Endothelial cell of umbilical vein (primary cell): Measurements from ENCODE around the gene GNA12. TPM values are rescaled to one million over a fixed set of nuclear protein-coding genes. Genes with fewer than 3 reads are reported as not detected.

Experiments
- BruUV-seq: library from RNA; stranded (reverse); fragments of 400-500 nt; replicated peaks from 2 replicates; lab custom pipeline; 2021; lab: Mats Ljungman, UMichigan
- CTCF ChIA-PET: fragments of 300-600, 350-600 bp; sonication (Branson Sonifier 250); formaldehyde crosslinking; loops from one replicate; lab custom pipeline; 2021; ENCODE audit warnings: antibody characterized with exemption, inconsistent platforms; lab: Charles Lee
- POLR2A ChIA-PET: fragments of 300-600, 350-600 bp; sonication (Branson Sonifier 250); formaldehyde crosslinking; loops from one replicate; lab custom pipeline; 2021; ENCODE audit warnings: antibody characterized with exemption, inconsistent platforms; lab: Charles Lee
- DNase-seq: peaks from one replicate; pipeline ENCODE4 v3.0.0-alpha.2; 2011; ENCODE audit warnings: low read depth, low spot score
- FAIRE-seq: peaks from 2 replicates; lab custom pipeline; 2011; peaks lifted over from hg19 to GRCh38; lab: Jason Lieb, UNC
- H2AFZ ChIP-seq: 2 replicates; pipeline ENCODE4 v1.6.0; 2012; ENCODE audit warnings: low read depth, low read length, control low read depth, inconsistent platforms
- H3K27ac ChIP-seq: 2 replicates; pipeline ENCODE4 v1.5.1; 2011; ENCODE audit warnings: low read depth, mild to moderate bottlenecking, control low read depth, low read length, moderate library complexity; ENCODE audit not compliant: insufficient read depth
- H3K27me3 ChIP-seq, 2 experiments: 2 replicates each; pipeline versions ENCODE4 v1.6.0 to v1.6.1; 2011; ENCODE audit warnings: low read length in 2 of 2, mixed read lengths in 1 of 2; ENCODE audit not compliant: control insufficient read depth in 2 of 2, insufficient read depth in 2 of 2
- H3K36me3 ChIP-seq, 2 experiments: 2 replicates in 1 of 2; 3 replicates in 1 of 2; pipeline ENCODE4 v1.5.1; 2011; ENCODE audit warnings: low read length in 2 of 2, mild to moderate bottlenecking in 1 of 2, moderate library complexity in 1 of 2; ENCODE audit not compliant: control insufficient read depth in 2 of 2, insufficient read depth in 2 of 2; ENCODE audit errors: extremely low read depth in 1 of 2
- H3K4me1 ChIP-seq: 3 replicates; pipeline ENCODE4 v1.5.1; 2011; ENCODE audit warnings: mild to moderate bottlenecking, low read length; ENCODE audit not compliant: control insufficient read depth, insufficient read depth; ENCODE audit errors: extremely low read depth
- H3K4me2 ChIP-seq: 2 replicates; pipeline ENCODE4 v1.6.1; 2011; ENCODE audit warnings: low read length, control low read depth, mixed read lengths; ENCODE audit not compliant: insufficient read depth
- H3K4me3 ChIP-seq, 3 experiments: fragments of 200-600 bp in 1 of 3; sonication (generic), shearing (Covaris generic) in 1 of 3; replicated peaks in 1 of 3; 2 replicates each; pipeline ENCODE4 v1.5.1; 2011 to 2016; ENCODE audit warnings: control low read depth in 3 of 3, low read length in 3 of 3, mild to moderate bottlenecking in 2 of 3, inconsistent platforms in 1 of 3, low read depth in 1 of 3, moderate library complexity in 1 of 3; ENCODE audit not compliant: insufficient read depth in 1 of 3
- H3K79me2 ChIP-seq: 2 replicates; pipeline ENCODE4 v1.6.0; 2012; ENCODE audit warnings: low read length, inconsistent platforms; ENCODE audit not compliant: control insufficient read depth, insufficient read depth
- H3K9ac ChIP-seq: replicated peaks from 2 replicates; pipeline ENCODE3; 2011; ENCODE audit warnings: low read length, control low read depth; ENCODE audit not compliant: insufficient read depth; ENCODE audit errors: extremely low read depth
- H3K9me1 ChIP-seq: replicated peaks from 3 replicates; pipeline ENCODE4 v1.6.0; 2011; ENCODE audit warnings: mild to moderate bottlenecking, low read length; ENCODE audit not compliant: control insufficient read depth, insufficient read depth; ENCODE audit errors: extremely low read depth
- H3K9me3 ChIP-seq: replicated peaks from 2 replicates; pipeline ENCODE4 v1.5.1; 2012; ENCODE audit warnings: low read length, inconsistent platforms; ENCODE audit not compliant: control insufficient read depth, insufficient read depth
- H4K20me1 ChIP-seq: replicated peaks from 2 replicates; pipeline ENCODE3; 2011; ENCODE audit warnings: mild to moderate bottlenecking, low read length; ENCODE audit not compliant: control insufficient read depth, insufficient read depth; ENCODE audit errors: extremely low read depth
- CTCF ChIP-seq, 2 donors: IDR thresholded peaks; 1 replicate in 1 of 2; 2 replicates in 1 of 2; pipeline ENCODE4 v1.5.1; 2011; ENCODE audit warnings: low read length in 2 of 2, mild to moderate bottlenecking in 2 of 2, moderate library complexity in 2 of 2, control low read depth in 1 of 2, inconsistent platforms in 1 of 2, low read depth in 1 of 2; ENCODE audit not compliant: insufficient read depth in 1 of 2; ENCODE audit errors: extremely low read depth in 1 of 2
- EZH2 ChIP-seq: IDR thresholded peaks from 2 replicates; pipeline ENCODE4 v1.6.1; 2012; ENCODE audit warnings: borderline replicate concordance, low read depth, mild to moderate bottlenecking, moderate library complexity, low read length, inconsistent platforms; ENCODE audit not compliant: severe bottlenecking
- FOS ChIP-seq: IDR thresholded peaks from 2 replicates; pipeline ENCODE4 v1.6.1; 2011; ENCODE audit warnings: mild to moderate bottlenecking, low read length, moderate library complexity, borderline replicate concordance; ENCODE audit not compliant: insufficient read depth
- GATA2 ChIP-seq: IDR thresholded peaks from 2 replicates; pipeline ENCODE4 v1.7.0; 2011; ENCODE audit warnings: low read depth, mild to moderate bottlenecking, moderate library complexity, mixed read lengths, low read length; ENCODE audit not compliant: insufficient read length, insufficient read depth
- JUN ChIP-seq: IDR thresholded peaks from 2 replicates; pipeline ENCODE4 v1.6.1; 2011; ENCODE audit warnings: borderline replicate concordance, low read depth; ENCODE audit not compliant: insufficient read length, insufficient read depth
- MAX ChIP-seq: IDR thresholded peaks from 2 replicates; pipeline ENCODE4 v1.6.1; 2011; ENCODE audit not compliant: insufficient read depth, insufficient read length
- MYC ChIP-seq: IDR thresholded peaks from one replicate; pipeline ENCODE4 v1.6.1; 2011; ENCODE audit warnings: mild to moderate bottlenecking, low read depth, low read length
- POLR2A ChIP-seq: IDR thresholded peaks from 2 replicates; pipeline ENCODE4 v1.6.1; 2012; ENCODE audit warnings: low read depth, mild to moderate bottlenecking, control low read depth, low read length
- POLR2AphosphoS5 ChIP-seq: IDR thresholded peaks from 2 replicates; pipeline ENCODE4 v1.6.1; 2012; ENCODE audit warnings: low read depth, mild to moderate bottlenecking, control low read depth, low read length, moderate library complexity; ENCODE audit not compliant: insufficient read depth
- dilution Hi-C: fragments of 300-500 bp; cut with MboI; formaldehyde crosslinking; loops from one replicate; pipeline ENCODE4 v1.15.0; 2019; ENCODE audit warnings: low sequenced_read_pairs; ENCODE audit not compliant: extremely low pct_ligation_motif_present
- intact Hi-C: fragments of 100-400 bp; cut with micrococcal nuclease; formaldehyde crosslinking; loops from one replicate; pipeline ENCODE4 v1.10.0; 2022
- polyA plus RNA-seq, 4 experiments: library from polyadenylated mRNA; depleted of rRNA in 3 of 4; stranded (reverse) in 3 of 4; unstranded in 1 of 4; fragments of >200 nt; gene quantifications; 2 replicates each; pipeline versions ENCODE4 v1.2.1 to v1.2.3, GENCODE V29; 2011 to 2012; ENCODE audit warnings: missing spikeins in 1 of 4
- total RNA-seq: library from RNA; stranded (reverse); gene quantifications from 2 replicates; pipeline ENCODE4 v1.2.3, GENCODE V29; 2021

GNA12 gene
- total and polyA plus RNA-seq, 2 donors (not counting 3 experiments of a cell fraction or from before 2014, with no cell fraction given): 63.0 to 75.1 TPM

DNA sequence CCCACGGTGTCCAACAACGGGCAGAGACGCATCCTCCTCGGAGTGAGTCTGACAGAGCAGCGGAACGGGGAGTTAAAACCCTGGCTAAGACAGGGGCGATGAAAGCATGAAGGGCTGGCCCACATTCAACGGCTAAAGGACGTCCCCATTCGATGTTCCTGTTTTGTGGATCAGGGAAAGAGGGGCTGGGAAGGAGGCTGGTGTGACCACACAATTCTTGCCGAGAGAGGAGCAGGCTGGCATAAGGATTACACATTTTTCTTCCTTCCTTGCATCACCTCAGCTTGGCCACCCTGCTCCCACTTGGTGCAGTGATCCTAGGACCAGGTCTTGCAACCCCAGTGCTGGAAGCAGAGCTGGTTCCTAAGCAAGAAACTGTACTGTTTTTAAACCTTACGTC, 67.7 kb downstream of the GNA12 start:
- BruUV-seq: no TSS peak
- Histone ChIP-seq H3K4me1 (no peaks in the 10 kb centered on the region), H4K20me1 (no peaks in the 10 kb centered on the region), H3K4me2 (no peak overlapping the region), H3K27ac (no peak overlapping the region), H3K79me2 (peaks cover 3% of the 10 kb centered on the region), H3K36me3 (peaks cover 0 to 9% of the 10 kb centered on the region in 2 experiments), H3K9me1 (no peaks in the 10 kb centered on the region), H3K27me3 (no peaks in the 10 kb centered on the region), H2AFZ (no peak overlapping the region), H3K9me3 (no peaks in the 10 kb centered on the region), H3K4me3 (no peak overlapping the region), H3K9ac (no peak overlapping the region)
- ChIA-PET CTCF (interaction anchor here (1.7 kb wide), 1 partner anchor 13 kb away, joined by 5 read pairs; no protein-coding TSS in a partner anchor), POLR2A (no interaction called here)
- intact Hi-C loops: no loop called here
- dilution Hi-C loops: no loop called here
- TF ChIP-seq GATA2 (no peak), MAX (no peak), POLR2AphosphoS5 (no peak), MYC (no peak), POLR2A (no peak), JUN (no peak), EZH2 (no peak), FOS (no peak), CTCF (IDR thresholded peaks at IDR 0.05; ENCODE audit: extremely low read depth in 1 of 2, insufficient read depth in 1 of 2, low read depth in 1 of 2, low read length in 2 of 2) (no peak)
- DNase-seq (no peak), FAIRE-seq (no peak)
